CD4-positive, alpha-beta T cell (primary cell): ENCODE measurements around the gene CYSRT1. TPM values are rescaled to one million over a fixed set of nuclear protein-coding genes. Genes with fewer than 3 reads are reported as not detected.

Experiments used
- ATAC-seq: fragments of 200-7000 bp; cut with Tn5 transposase; one replicate; pipeline ENCODE4 v1.10.0; 2022; ENCODE audit warnings: mild to moderate bottlenecking; ENCODE audit not compliant: poor library complexity
- CTCF ChIA-PET: fragments of 350-600 bp; sonication (Branson Sonifier 250); formaldehyde crosslinking; loops from one replicate; lab custom pipeline; 2021; ENCODE audit warnings: antibody characterized with exemption, inconsistent platforms; lab: Charles Lee
- POLR2A ChIA-PET: fragments of 350-600 bp; sonication (Branson Sonifier 250); formaldehyde crosslinking; loops from one replicate; lab custom pipeline; 2021; ENCODE audit warnings: antibody characterized with exemption, inconsistent platforms; lab: Charles Lee
- DNase-seq, 14 experiments: peaks; one replicate each; pipeline ENCODE4 v3.0.0-alpha.2; 2013 to 2020; ENCODE audit warnings: mixed read lengths in 2 of 14
- H3K27ac ChIP-seq, 2 donors: one replicate each; pipeline versions ENCODE4 v1.5.1 to v1.7.0; 2013; ENCODE audit warnings: low read length in 2 of 2, low read depth in 1 of 2, mild to moderate bottlenecking in 1 of 2
- H3K27me3 ChIP-seq, 2 experiments: 1 replicate in 1 of 2; 2 replicates in 1 of 2; pipeline versions ENCODE4 v1.6.1 to v1.7.0; 2013; ENCODE audit warnings: low read length in 2 of 2, control low read depth in 1 of 2, mild to moderate bottlenecking in 1 of 2, moderate library complexity in 1 of 2; ENCODE audit not compliant: insufficient read depth in 2 of 2, control insufficient read depth in 1 of 2
- H3K36me3 ChIP-seq: one replicate; pipeline ENCODE4 v1.6.1; 2013; ENCODE audit warnings: low read length, control low read depth; ENCODE audit not compliant: insufficient read depth
- H3K4me1 ChIP-seq: one replicate; pipeline ENCODE4 v1.6.1; 2013; ENCODE audit warnings: low read length, control low read depth; ENCODE audit not compliant: insufficient read depth
- H3K4me3 ChIP-seq: one replicate; pipeline ENCODE4 v1.5.1; 2013; ENCODE audit warnings: mild to moderate bottlenecking, low read length, moderate library complexity
- H3K9me3 ChIP-seq, 2 experiments: 1 replicate in 1 of 2; 2 replicates in 1 of 2; pipeline versions ENCODE4 v1.6.1 to v1.7.0; 2013; ENCODE audit warnings: low read length in 2 of 2, mild to moderate bottlenecking in 2 of 2, control low read depth in 1 of 2, moderate library complexity in 1 of 2; ENCODE audit not compliant: control insufficient read depth in 1 of 2, insufficient read depth in 1 of 2
- H3K27ac Mint-ChIP-seq: one replicate; pipeline ENCODE4 v1.8.0; 2020; ENCODE audit warnings: mixed read lengths
- H3K27me3 Mint-ChIP-seq: one replicate; pipeline ENCODE4 v1.8.0; 2021; ENCODE audit warnings: mixed read lengths
- H3K36me3 Mint-ChIP-seq: one replicate; pipeline ENCODE4 v1.8.0; 2021; ENCODE audit warnings: low read depth, mixed read lengths
- H3K4me1 Mint-ChIP-seq: one replicate; pipeline ENCODE4 v1.8.0; 2021; ENCODE audit warnings: low read depth, mixed read lengths
- H3K4me3 Mint-ChIP-seq: one replicate; pipeline ENCODE4 v1.8.0; 2020; ENCODE audit warnings: mild to moderate bottlenecking, mixed read lengths
- H3K9me3 Mint-ChIP-seq: one replicate; pipeline ENCODE4 v1.8.0; 2020; ENCODE audit warnings: mixed read lengths
- intact Hi-C, 2 experiments: fragments of 100-400 bp; cut with DNase I in 1 of 2; cut with micrococcal nuclease in 1 of 2; formaldehyde crosslinking; loops; one replicate each; pipeline versions ENCODE4 v1.15.1 to v1.9.0; 2023 to 2025; cut with DNase I, micrococcal nuclease
- total RNA-seq, 174 experiments: library from RNA in 2 of 174; stranded (reverse) in 2 of 174; gene quantifications; one replicate each; pipeline ENCODE4 v1.2.3 and lab custom pipeline; 2021 to 2026
- TF ChIP-seq, protein P1 (sequence below): fragments of 200-600 bp; IDR thresholded peaks from one replicate; pipeline ENCODE4 v1.8.0; 2022; ENCODE audit warnings: antibody characterized with exemption, mild to moderate bottlenecking

CYSRT1 gene
- total RNA-seq, 2 experiments from 2014 or later = 0.33 to 0.42 TPM

DNA sequence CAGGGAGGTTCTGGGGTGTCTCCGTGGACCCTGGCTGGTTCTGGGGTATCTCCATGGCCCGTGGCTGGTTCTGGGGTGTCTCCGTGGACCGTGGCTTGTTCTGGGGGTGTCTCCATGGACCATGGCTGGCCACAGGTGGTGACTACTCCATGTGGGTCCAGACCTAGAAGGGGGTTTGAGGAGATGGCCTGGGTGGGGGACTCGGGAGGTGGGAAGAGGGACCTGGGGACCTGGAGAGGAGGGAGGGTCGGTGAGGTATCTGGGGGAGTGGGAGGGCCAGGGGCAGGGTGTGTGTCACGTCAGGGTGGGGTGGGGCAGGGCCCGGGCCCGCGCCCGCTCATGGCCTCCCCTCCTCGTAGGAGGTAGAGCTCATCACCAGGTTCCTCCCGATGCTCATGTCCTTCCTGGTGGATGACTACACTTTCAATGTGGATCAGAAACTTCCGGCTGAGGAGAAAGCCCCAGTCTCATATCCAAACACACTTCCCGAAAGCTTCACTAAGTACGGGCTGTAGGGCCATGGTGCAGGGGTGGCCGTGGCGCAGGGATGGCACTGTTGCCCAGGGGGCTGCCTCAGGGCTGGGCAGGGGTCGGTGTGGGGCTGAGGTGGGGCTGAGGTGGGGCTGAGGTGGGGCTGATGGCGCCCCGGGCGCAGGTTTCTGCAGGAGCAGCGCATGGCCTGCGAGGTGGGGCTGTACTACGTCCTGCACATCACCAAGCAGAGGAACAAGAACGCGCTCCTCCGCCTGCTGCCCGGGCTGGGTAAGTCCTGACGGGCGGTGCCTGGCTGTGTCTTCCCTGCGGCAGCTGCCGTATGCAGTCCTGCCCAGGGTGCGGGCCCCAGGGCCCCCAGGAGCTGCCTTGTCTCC is 41.8 kb downstream of the CYSRT1 start:
- H3K9me3 Mint-ChIP-seq = no peaks in the 10 kb centered on the region
- peaks cover 52% of the 10 kb centered on the region for H3K36me3 ChIP-seq
- TF ChIP-seq, protein P1, sequence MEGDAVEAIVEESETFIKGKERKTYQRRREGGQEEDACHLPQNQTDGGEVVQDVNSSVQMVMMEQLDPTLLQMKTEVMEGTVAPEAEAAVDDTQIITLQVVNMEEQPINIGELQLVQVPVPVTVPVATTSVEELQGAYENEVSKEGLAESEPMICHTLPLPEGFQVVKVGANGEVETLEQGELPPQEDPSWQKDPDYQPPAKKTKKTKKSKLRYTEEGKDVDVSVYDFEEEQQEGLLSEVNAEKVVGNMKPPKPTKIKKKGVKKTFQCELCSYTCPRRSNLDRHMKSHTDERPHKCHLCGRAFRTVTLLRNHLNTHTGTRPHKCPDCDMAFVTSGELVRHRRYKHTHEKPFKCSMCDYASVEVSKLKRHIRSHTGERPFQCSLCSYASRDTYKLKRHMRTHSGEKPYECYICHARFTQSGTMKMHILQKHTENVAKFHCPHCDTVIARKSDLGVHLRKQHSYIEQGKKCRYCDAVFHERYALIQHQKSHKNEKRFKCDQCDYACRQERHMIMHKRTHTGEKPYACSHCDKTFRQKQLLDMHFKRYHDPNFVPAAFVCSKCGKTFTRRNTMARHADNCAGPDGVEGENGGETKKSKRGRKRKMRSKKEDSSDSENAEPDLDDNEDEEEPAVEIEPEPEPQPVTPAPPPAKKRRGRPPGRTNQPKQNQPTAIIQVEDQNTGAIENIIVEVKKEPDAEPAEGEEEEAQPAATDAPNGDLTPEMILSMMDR = no peak
- H3K27me3 Mint-ChIP-seq = no peaks in the 10 kb centered on the region
- H3K9me3 ChIP-seq = no peaks in the 10 kb centered on the region
- no peak overlapping the region for H3K4me3 Mint-ChIP-seq
- ChIA-PET CTCF (interaction anchor here (0.6 kb wide), 1 partner anchor 13 kb away, joined by 3 read pairs; no protein-coding TSS in a partner anchor), POLR2A (interaction anchor here (1.3 kb wide), 2 partner anchors 11 to 12 kb away, joined by 3 to 4 read pairs; partner anchors contain the start of gene NELFB)
- DNase-seq (no peak), ATAC-seq (no peak)
- H3K27ac ChIP-seq = no peak overlapping the region
- H3K4me1 ChIP-seq = peaks cover 11% of the 10 kb centered on the region
- intact Hi-C loops = no loop called here
- peaks cover 50% of the 10 kb centered on the region for H3K36me3 Mint-ChIP-seq
- H3K4me1 Mint-ChIP-seq = peaks cover 8% of the 10 kb centered on the region
- H3K27ac Mint-ChIP-seq = no peak overlapping the region
- H3K4me3 ChIP-seq = no peak overlapping the region
- no peaks in the 10 kb centered on the region for H3K27me3 ChIP-seq

DNA sequence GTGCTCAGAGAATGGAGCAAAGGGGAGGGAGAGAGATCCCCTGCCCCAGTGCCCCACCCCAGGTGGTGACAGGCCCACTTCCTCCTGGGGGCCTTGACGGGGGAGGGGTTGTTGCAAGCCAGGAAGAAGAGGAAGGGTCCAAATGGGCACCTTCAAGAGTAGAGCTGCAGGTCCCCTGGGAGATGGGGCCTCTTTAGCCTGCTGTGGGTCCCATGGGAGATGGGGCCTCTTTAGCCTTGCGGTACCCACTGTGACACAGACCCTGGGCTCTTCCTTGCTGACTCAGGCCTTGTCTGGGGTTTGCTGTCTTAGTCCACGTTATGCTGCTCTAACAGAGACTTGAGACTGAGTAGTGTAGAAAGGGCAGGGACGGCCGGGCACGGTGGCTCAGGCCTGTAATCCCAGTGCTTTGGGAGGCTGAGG is 43.0 kb downstream of the CYSRT1 start:
- H3K9me3 ChIP-seq = no peaks in the 10 kb centered on the region
- peaks cover 17% of the 10 kb centered on the region for H3K4me1 ChIP-seq
- H3K4me3 Mint-ChIP-seq = no peak overlapping the region
- no peak overlapping the region for H3K4me3 ChIP-seq
- no peaks in the 10 kb centered on the region for H3K27me3 ChIP-seq
- peaks cover 59% of the 10 kb centered on the region for H3K36me3 ChIP-seq
- no peak for DNase-seq
- TF ChIP-seq, protein P1 = no peak
- ChIA-PET CTCF (interaction anchor here (0.6 kb wide), 1 partner anchor 14 kb away, joined by 3 read pairs; no protein-coding TSS in a partner anchor), POLR2A (interaction anchor here (1.3 kb wide), 1 partner anchor 12 kb away, joined by 3 read pairs; the partner anchor contains the start of gene NELFB)
- ATAC-seq = no peak
- peaks cover 48% of the 10 kb centered on the region for H3K36me3 Mint-ChIP-seq
- intact Hi-C loops = no loop called here
- no peak overlapping the region for H3K27ac ChIP-seq
- H3K27ac Mint-ChIP-seq = no peak overlapping the region
- H3K27me3 Mint-ChIP-seq = no peaks in the 10 kb centered on the region
- no peaks in the 10 kb centered on the region for H3K9me3 Mint-ChIP-seq
- peaks cover 8% of the 10 kb centered on the region for H3K4me1 Mint-ChIP-seq

DNA sequence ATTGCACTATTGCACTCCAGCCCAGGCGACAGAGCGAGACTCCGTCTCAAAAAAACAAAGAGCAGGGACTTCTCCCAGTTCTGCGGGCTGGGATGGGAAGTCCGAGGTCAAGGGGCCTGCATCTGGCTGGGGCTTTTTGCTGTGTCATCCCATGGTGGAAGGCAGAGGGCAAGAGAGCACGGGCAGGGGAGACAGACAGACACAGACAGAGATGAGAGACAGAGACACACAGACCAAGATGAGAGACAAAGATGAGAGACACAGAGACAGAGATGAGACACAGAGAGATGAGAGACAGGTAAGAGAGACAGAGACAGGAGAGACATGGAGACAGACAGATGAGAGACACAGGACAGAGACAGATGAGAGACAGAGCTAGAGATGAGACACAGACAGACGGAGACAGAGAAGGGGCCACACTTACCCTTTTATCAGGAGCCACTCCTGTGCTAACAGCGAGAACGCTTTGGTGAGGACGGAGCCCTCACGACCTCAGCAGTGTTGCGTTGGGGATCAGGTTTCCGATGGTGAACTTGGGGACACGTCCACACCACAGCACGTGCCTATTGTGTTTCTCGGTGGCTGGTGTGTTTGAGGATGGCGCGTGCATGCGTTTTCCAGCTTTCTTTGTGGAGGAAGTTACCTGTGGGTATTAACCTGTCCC is 43.7 kb downstream of the CYSRT1 start:
- DNase-seq (no peak), ATAC-seq (no peak)
- Mint-ChIP-seq H3K27me3 (no peaks in the 10 kb centered on the region), H3K36me3 (peaks cover 46% of the 10 kb centered on the region), H3K9me3 (no peaks in the 10 kb centered on the region), H3K4me1 (peaks cover 8% of the 10 kb centered on the region), H3K27ac (no peak overlapping the region), H3K4me3 (no peak overlapping the region)
- Histone ChIP-seq H3K4me3 (no peak overlapping the region), H3K27me3 (no peaks in the 10 kb centered on the region), H3K4me1 (peaks cover 17% of the 10 kb centered on the region), H3K9me3 (no peaks in the 10 kb centered on the region), H3K36me3 (peaks cover 62% of the 10 kb centered on the region), H3K27ac (no peak overlapping the region)
- POLR2A ChIA-PET = no interaction called here
- intact Hi-C loops = no loop called here
- TF ChIP-seq, protein P1 = no peak
- CTCF ChIA-PET = no interaction called here
